Caco-2 (cell line): ENCODE results near the gene GPR32. TPM values are rescaled to one million over a fixed set of nuclear protein-coding genes. Genes with fewer than 3 reads are reported as not detected.

Experiments used
- BruUV-seq: library from RNA; stranded (reverse); fragments of 400-500 nt; replicated peaks from 2 replicates; lab custom pipeline; 2021; lab: Mats Ljungman, UMichigan
- CTCF ChIA-PET: fragments of 300-600 bp; sonication (Branson Sonifier 250); formaldehyde crosslinking; loops from one replicate; lab custom pipeline; 2022; ENCODE audit warnings: antibody characterized with exemption; lab: Charles Lee
- POLR2A ChIA-PET: fragments of 300-600 bp; sonication (Branson Sonifier 250); formaldehyde crosslinking; loops from one replicate; lab custom pipeline; 2022; ENCODE audit warnings: antibody characterized with exemption; lab: Charles Lee
- DNase-seq, 2 experiments: peaks; one replicate each; pipeline versions ENCODE4 v3.0.0 to v3.0.0-alpha.2; 2020 to 2022
- H3K27me3 ChIP-seq: replicated peaks from 2 replicates; pipeline ENCODE4 v1.6.0; 2011; ENCODE audit warnings: low read length; ENCODE audit not compliant: control insufficient read depth, insufficient read depth
- H3K36me3 ChIP-seq: 2 replicates; pipeline ENCODE4 v1.5.1; 2011; ENCODE audit warnings: low read length; ENCODE audit not compliant: control insufficient read depth, insufficient read depth
- H3K4me1 ChIP-seq: fragments of 250-450 bp; sonication (Bioruptor Pico); 2 replicates; pipeline ENCODE4 v1.5.1; 2020; ENCODE audit warnings: mild to moderate bottlenecking
- H3K4me3 ChIP-seq: 2 replicates; pipeline ENCODE4 v1.5.1; 2011; ENCODE audit warnings: low read depth, mild to moderate bottlenecking, control low read depth, low read length
- H3K9me3 ChIP-seq: fragments of 250-450 bp; sonication (Bioruptor Pico); 2 replicates; pipeline ENCODE4 v1.5.1; 2020; ENCODE audit warnings: mild to moderate bottlenecking, moderate library complexity
- H3K27ac Mint-ChIP-seq: one replicate; pipeline ENCODE4 v1.8.0; 2022; ENCODE audit warnings: mixed read lengths; ENCODE audit not compliant: unreplicated experiment
- H3K27me3 Mint-ChIP-seq: one replicate; pipeline ENCODE4 v1.8.0; 2022; ENCODE audit warnings: mixed read lengths; ENCODE audit not compliant: insufficient read depth, unreplicated experiment
- H3K36me3 Mint-ChIP-seq: one replicate; pipeline ENCODE4 v1.8.0; 2022; ENCODE audit warnings: mild to moderate bottlenecking, mixed read lengths; ENCODE audit not compliant: insufficient read depth, unreplicated experiment
- H3K4me1 Mint-ChIP-seq: one replicate; pipeline ENCODE4 v1.8.0; 2022; ENCODE audit warnings: low read depth, mixed read lengths; ENCODE audit not compliant: unreplicated experiment
- H3K4me3 Mint-ChIP-seq: one replicate; pipeline ENCODE4 v1.8.0; 2022; ENCODE audit warnings: mild to moderate bottlenecking, moderate library complexity, mixed read lengths; ENCODE audit not compliant: unreplicated experiment
- H3K9me3 Mint-ChIP-seq: one replicate; pipeline ENCODE4 v1.8.0; 2022; ENCODE audit warnings: mixed read lengths; ENCODE audit not compliant: unreplicated experiment
- CTCF ChIP-seq, 2 experiments: fragments of 200-600 bp in 1 of 2; IDR thresholded peaks; 1 replicate in 1 of 2; 2 replicates in 1 of 2; pipeline versions ENCODE4 v1.5.1 to v1.8.0; 2011 to 2022; ENCODE audit warnings: antibody characterized with exemption in 1 of 2, control low read depth in 1 of 2, inconsistent platforms in 1 of 2, low read depth in 1 of 2, low read length in 1 of 2, mild to moderate bottlenecking in 1 of 2, moderate library complexity in 1 of 2; ENCODE audit not compliant: insufficient read depth in 1 of 2, severe bottlenecking in 1 of 2, unreplicated experiment in 1 of 2
- intact Hi-C: fragments of 100-400 bp; cut with micrococcal nuclease; formaldehyde crosslinking; loops from one replicate; pipeline ENCODE4 v1.10.0; 2022; ENCODE audit not compliant: unreplicated experiment
- total RNA-seq: library from RNA; stranded (reverse); gene quantifications from 2 replicates; pipeline ENCODE4 v1.2.3, GENCODE V29; 2022

Gene GPR32
- total RNA-seq, 1 experiment from 2014 or later = not detected

DNA sequence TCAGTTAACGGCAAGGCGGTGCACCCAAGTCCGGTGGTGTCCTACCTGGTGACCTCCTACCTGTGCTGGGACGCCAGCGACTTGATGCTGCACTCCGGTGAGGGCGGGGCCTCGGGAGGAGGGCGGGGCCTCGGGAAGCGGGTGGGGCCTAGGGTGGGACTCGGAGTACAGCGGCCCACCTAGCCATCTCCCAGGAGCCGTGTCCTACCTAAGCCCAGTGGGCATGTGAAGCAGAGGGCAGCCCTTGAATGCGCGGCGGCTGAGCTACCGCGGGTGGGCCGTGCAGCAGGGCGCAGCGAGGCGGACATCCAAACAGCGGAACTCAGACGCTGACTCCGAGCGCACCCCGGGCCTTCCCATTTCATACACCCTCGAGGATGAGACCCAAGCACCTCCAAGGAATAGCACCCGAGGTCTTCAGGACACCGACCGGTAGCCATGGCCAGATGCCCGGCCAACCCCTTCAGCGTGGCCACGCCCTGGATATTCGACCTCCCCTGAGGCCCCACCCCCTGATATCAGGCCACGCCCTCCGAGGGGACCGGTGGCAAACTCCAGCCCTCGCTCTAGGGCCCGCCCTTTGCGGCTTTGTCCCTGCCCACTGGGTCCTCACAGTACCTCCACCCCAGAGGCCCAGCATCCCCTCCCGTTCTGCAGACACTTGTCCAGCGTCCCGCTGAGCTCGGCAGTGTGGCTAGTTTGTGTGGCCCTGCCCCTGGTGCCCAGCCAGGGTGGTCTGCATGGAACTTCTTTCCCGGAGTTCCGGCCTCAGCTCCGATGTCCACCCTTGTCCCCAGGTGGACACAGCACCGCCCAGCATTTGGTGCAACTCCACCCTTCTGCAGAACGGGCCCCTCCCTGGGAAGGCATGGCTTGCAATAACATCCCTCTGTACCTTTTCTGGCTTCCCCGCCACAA is 47.9 kb downstream of the GPR32 start:
- peaks cover 2% of the 10 kb centered on the region; the same call in 1 of the 2 replicates for H3K27me3 ChIP-seq
- TF ChIP-seq CTCF (IDR thresholded peaks at IDR 0.05; ENCODE audit: insufficient read depth in 1 of 2, low read depth in 1 of 2, low read length in 1 of 2, severe bottlenecking in 1 of 2, unreplicated experiment in 1 of 2) = no peak
- H3K27me3 Mint-ChIP-seq = peaks cover 20% of the 10 kb centered on the region
- intact Hi-C loops = no loop called here
- no peaks in the 10 kb centered on the region; the same call in 1 of the 2 replicates for H3K36me3 ChIP-seq
- H3K4me1 Mint-ChIP-seq = peaks cover 15% of the 10 kb centered on the region
- H3K36me3 Mint-ChIP-seq = peaks cover 5% of the 10 kb centered on the region
- H3K9me3 ChIP-seq = no peaks in the 10 kb centered on the region
- ChIA-PET CTCF (interaction anchor here (0.6 kb wide), 1 partner anchor 307 kb away, joined by 3 read pairs; the partner anchor contains the start of gene JOSD2), POLR2A (no interaction called here)
- H3K27ac Mint-ChIP-seq = no peak overlapping the region
- DNase-seq = peak; percentile 75 to 83
- H3K9me3 Mint-ChIP-seq = peaks cover 7% of the 10 kb centered on the region
- H3K4me1 ChIP-seq = peaks cover 5% of the 10 kb centered on the region
- BruUV-seq = no TSS peak
- peak overlapping the region; percentile 16 for H3K4me3 ChIP-seq
- peak overlapping the region; percentile 63 for H3K4me3 Mint-ChIP-seq

GRCh38 chr19:50818859-50819472 is 48.7 kb downstream of the GPR32 start:
- DNase-seq = no peak
- Mint-ChIP-seq H3K4me3 (peak overlapping the region; percentile 63), H3K36me3 (peaks cover 5% of the 10 kb centered on the region), H3K4me1 (peaks cover 15% of the 10 kb centered on the region), H3K27ac (no peak overlapping the region), H3K9me3 (peaks cover 7% of the 10 kb centered on the region), H3K27me3 (peaks cover 20% of the 10 kb centered on the region)
- Histone ChIP-seq H3K27me3 (peaks cover 2% of the 10 kb centered on the region; the same call in 1 of the 2 replicates), H3K4me3 (no peak overlapping the region; the same call in 1 of the 2 replicates), H3K36me3 (no peaks in the 10 kb centered on the region; the same call in 1 of the 2 replicates), H3K9me3 (no peaks in the 10 kb centered on the region), H3K4me1 (peaks cover 10% of the 10 kb centered on the region)
- TF ChIP-seq CTCF (IDR thresholded peaks at IDR 0.05; ENCODE audit: insufficient read depth in 1 of 2, low read depth in 1 of 2, low read length in 1 of 2, severe bottlenecking in 1 of 2, unreplicated experiment in 1 of 2) = no peak
- ChIA-PET POLR2A (no interaction called here), CTCF (interaction anchor here (0.6 kb wide), 1 partner anchor 308 kb away, joined by 3 read pairs; the partner anchor contains the start of gene JOSD2)
- BruUV-seq = no TSS peak
- intact Hi-C loops = no loop called here

DNA sequence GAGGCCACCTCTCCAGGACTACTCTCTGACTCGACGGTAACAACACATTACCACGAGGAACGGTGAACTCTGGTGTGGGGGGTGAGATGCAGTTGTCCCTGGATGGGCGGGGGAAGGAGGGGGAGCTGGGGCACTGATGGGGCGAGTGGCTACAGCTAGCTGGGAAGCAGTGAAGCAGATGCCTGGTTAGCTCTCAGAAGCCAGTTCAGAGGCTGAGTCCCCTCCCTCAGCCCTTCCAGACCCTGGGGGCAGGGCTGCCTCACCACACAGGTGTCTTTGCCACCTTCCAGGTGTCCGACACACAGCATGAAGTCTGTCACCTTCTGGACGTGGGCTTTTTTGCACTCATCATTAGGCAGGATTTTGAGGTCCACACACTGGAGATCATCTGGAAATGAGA is 49.4 kb downstream of the GPR32 start:
- Mint-ChIP-seq H3K36me3 (peaks cover 5% of the 10 kb centered on the region), H3K4me1 (peaks cover 15% of the 10 kb centered on the region), H3K4me3 (no peak overlapping the region), H3K27me3 (peaks cover 16% of the 10 kb centered on the region), H3K27ac (no peak overlapping the region), H3K9me3 (peaks cover 3% of the 10 kb centered on the region)
- Histone ChIP-seq H3K36me3 (no peaks in the 10 kb centered on the region; the same call in 1 of the 2 replicates), H3K27me3 (peaks cover 2% of the 10 kb centered on the region; the same call in 1 of the 2 replicates), H3K4me3 (no peak overlapping the region), H3K4me1 (peaks cover 10% of the 10 kb centered on the region), H3K9me3 (no peaks in the 10 kb centered on the region)
- ChIA-PET CTCF (interaction anchor here (0.6 kb wide), 1 partner anchor 12 kb away, joined by 3 read pairs; no protein-coding TSS in a partner anchor), POLR2A (no interaction called here)
- BruUV-seq = no TSS peak
- intact Hi-C loops = no loop called here
- DNase-seq = no peak
- TF ChIP-seq CTCF (IDR thresholded peaks at IDR 0.05; ENCODE audit: insufficient read depth in 1 of 2, low read depth in 1 of 2, low read length in 1 of 2, severe bottlenecking in 1 of 2, unreplicated experiment in 1 of 2) = no peak
